Neural progenitor cell (in vitro differentiated cells): ENCODE data around the gene HSPA4L.

Experiments
- CTCF ChIP-seq: fragments of 200-600 bp; sonication (generic); IDR thresholded peaks from 2 replicates; pipeline ENCODE4 v1.5.1; 2017; ENCODE audit warnings: antibody characterized with exemption, mild to moderate bottlenecking
- EZH2 ChIP-seq: fragments of 200-600 bp; sonication (generic); IDR thresholded peaks from 2 replicates; pipeline ENCODE4 v1.6.1; 2017; ENCODE audit warnings: antibody characterized with exemption, mild to moderate bottlenecking, moderate library complexity
- EZH2phosphoT487 ChIP-seq: fragments of 200-600 bp; sonication (generic); IDR thresholded peaks from 2 replicates; pipeline ENCODE4 v1.6.1; 2017; ENCODE audit warnings: antibody characterized with exemption

DNA sequence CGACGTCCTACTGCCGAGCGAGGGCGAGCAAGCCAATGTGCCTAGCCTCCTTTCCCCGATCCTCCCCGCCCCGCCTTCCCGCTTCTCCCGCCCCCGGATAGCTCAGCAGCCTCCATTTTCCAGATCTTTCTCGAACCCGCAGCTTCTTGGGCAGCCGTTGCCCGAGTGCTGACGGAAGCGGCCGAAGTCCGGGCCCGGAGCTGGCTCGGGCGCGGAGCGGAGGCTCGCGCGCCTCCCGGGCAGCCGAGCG lies 172 bp upstream of the HSPA4L start:
- TF ChIP-seq CTCF: no peak
- TF ChIP-seq EZH2phosphoT487: no peak
- no peak for TF ChIP-seq EZH2
